Heart left ventricle (tissue), 16 donors: ENCODE data around the gene GPR139. TPM values are rescaled to one million over a fixed set of nuclear protein-coding genes. Genes with fewer than 3 reads are reported as not detected.

ENCODE experiments used
- ATAC-seq, 4 donors: fragments of 200-7000 bp; cut with Tn5 transposase; one replicate each; pipeline ENCODE4 v1.9.1; 2020 to 2022; ENCODE audit warnings: moderate library complexity in 4 of 4, mild to moderate bottlenecking in 3 of 4, moderate number of reproducible peaks in 1 of 4
- DNase-seq, 5 donors: peaks; one replicate each; pipeline ENCODE4 v3.0.0-alpha.2; 2020
- H3K27ac ChIP-seq, 12 donors: fragments of 200-600 bp; sonication (generic) in 4 of 12; one replicate each; pipeline versions ENCODE4 v1.5.0 to v1.8.0; 2016 to 2022; ENCODE audit warnings: mild to moderate bottlenecking in 2 of 12
- H3K27me3 ChIP-seq, 9 donors: fragments of 200-600 bp; sonication (generic) in 2 of 9; one replicate each; pipeline versions ENCODE4 v1.5.1 to v1.8.0; 2016 to 2022; ENCODE audit warnings: mild to moderate bottlenecking in 3 of 9
- H3K36me3 ChIP-seq, 9 donors: fragments of 200-600 bp; sonication (generic) in 2 of 9; one replicate each; pipeline versions ENCODE4 v1.5.0 to v1.8.0; 2018 to 2022; ENCODE audit warnings: mild to moderate bottlenecking in 2 of 9
- H3K4me1 ChIP-seq, 12 donors: fragments of 200-600 bp; sonication (generic) in 4 of 12; one replicate each; pipeline versions ENCODE4 v1.5.0 to v1.8.0; 2016 to 2022; ENCODE audit warnings: mild to moderate bottlenecking in 3 of 12
- H3K4me3 ChIP-seq, 12 donors: fragments of 200-600 bp; sonication (generic) in 4 of 12; one replicate each; pipeline versions ENCODE4 v1.5.0 to v1.8.0; 2017 to 2022; ENCODE audit warnings: mild to moderate bottlenecking in 9 of 12, moderate library complexity in 4 of 12
- H3K9me3 ChIP-seq, 12 donors: fragments of 200-600 bp; sonication (generic) in 4 of 12; one replicate each; pipeline versions ENCODE4 v1.5.0 to v1.8.0; 2016 to 2022; ENCODE audit warnings: mild to moderate bottlenecking in 1 of 12
- POLR2A ChIP-seq, 2 donors: fragments of 450-650 bp; IDR thresholded peaks; one replicate each; pipeline ENCODE4 v1.6.1; 2017; ENCODE audit warnings: antibody characterized with exemption in 2 of 2, mild to moderate bottlenecking in 2 of 2, moderate library complexity in 2 of 2
- WGBS, 4 donors: extraction: QIAGEN DNeasy Blood & Tissue Kit in 2 of 4; methylation state at CpG; one replicate each; pipeline versions ENCODE4 v1.1.5 to v1.1.7; 2013 to 2018; 5-methylcytosine and 5-hydroxymethylcytosine counted together
- intact Hi-C, 10 donors: fragments of 100-400 bp; cut with DNase I; formaldehyde crosslinking; loops; one replicate each; pipeline versions ENCODE4 v1.11.1 to v1.14.2; 2022
- polyA plus RNA-seq, 2 donors: library from polyadenylated mRNA; stranded (reverse); fragments of 200-250 nt; gene quantifications; one replicate each; pipeline ENCODE4 v1.2.3, GENCODE V29; 2013
- total RNA-seq, 9 donors: library from RNA; depleted of rRNA in 2 of 9; stranded (reverse); fragments of >200 nt in 2 of 9; fragmentation: NEBNext Ultra II Directional in 3 of 9; extraction: Animal tissue kit (Norgen Biotek cat#: 25700) in 3 of 9; gene quantifications; one replicate each; pipeline versions ENCODE4 v1.1.0 to v1.2.4, GENCODE V29; 2016 to 2023
- TF ChIP-seq, protein P1 (sequence below), 12 donors: fragments of 200-600 bp; sonication (generic) in 4 of 12; IDR thresholded peaks; one replicate each; pipeline versions ENCODE4 v1.5.0 to v1.8.0; 2018 to 2022; ENCODE audit warnings: antibody characterized with exemption in 12 of 12, mild to moderate bottlenecking in 5 of 12
- donor health status: ischemic (EF 13 %, LVEDD 7.1; RV severe dilation, severe dysfunction).
- donor health status: healthy with polysubstance abuse.
- donor health status: DM: no; HTN: yes; CAD: no.
- donor health status: DM: no; HTN: no; CAD: no.
- donor health status: ischemic (EF 25% LVEDD 6.9; RV normal size, moderate dysfunction).
- donor health status: ischemic (EF 25% LVEDD 5.7; RV mildly dilated, moderate dysfunction).
- donor health status: healthy.
- donor health status: DM: yes; HTN: yes; CAD: no.
- donor health status: ischemic (EF 35%, LVEDD 5.7; RV mildly dilated, moderate dysfunction).
- donor health status: nonischemic (EF 11% LVEDD 7.7; RV severe dilation, severe dysfunction).
- donor health status: DM: yes; HTN: yes; CAD: no.
- donor health status: PGD.
- donor health status: ischemic (EF 29% LVEDD 5.4; RV normal size, mild dysfunction).
- donor health status: nonischemic (EF 23%, LVEDD 6.1; RV moderate dilation, normal function).

Gene GPR139
- total and polyA plus RNA-seq, 11 donors = not detected

DNA sequence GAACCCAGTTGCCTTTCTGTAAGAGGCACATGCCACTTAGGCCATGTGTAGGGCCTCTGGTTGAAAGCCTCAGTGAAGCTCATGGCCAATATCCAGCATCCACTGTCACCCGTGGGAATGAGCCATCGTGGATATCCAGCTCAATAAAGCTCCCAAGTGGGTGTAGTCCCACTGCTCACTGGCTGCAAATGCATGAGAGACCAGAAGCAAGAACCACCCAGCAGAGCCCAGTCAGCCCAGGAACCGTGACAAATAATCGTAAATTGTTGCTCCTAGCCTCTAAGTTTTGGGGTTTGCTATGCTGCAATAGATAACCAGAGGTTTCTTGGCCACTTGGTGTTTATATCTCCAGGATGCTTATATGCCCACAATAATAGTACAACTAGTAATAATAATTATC, 33.7 kb downstream of the GPR139 start:
- TF ChIP-seq, protein P1, sequence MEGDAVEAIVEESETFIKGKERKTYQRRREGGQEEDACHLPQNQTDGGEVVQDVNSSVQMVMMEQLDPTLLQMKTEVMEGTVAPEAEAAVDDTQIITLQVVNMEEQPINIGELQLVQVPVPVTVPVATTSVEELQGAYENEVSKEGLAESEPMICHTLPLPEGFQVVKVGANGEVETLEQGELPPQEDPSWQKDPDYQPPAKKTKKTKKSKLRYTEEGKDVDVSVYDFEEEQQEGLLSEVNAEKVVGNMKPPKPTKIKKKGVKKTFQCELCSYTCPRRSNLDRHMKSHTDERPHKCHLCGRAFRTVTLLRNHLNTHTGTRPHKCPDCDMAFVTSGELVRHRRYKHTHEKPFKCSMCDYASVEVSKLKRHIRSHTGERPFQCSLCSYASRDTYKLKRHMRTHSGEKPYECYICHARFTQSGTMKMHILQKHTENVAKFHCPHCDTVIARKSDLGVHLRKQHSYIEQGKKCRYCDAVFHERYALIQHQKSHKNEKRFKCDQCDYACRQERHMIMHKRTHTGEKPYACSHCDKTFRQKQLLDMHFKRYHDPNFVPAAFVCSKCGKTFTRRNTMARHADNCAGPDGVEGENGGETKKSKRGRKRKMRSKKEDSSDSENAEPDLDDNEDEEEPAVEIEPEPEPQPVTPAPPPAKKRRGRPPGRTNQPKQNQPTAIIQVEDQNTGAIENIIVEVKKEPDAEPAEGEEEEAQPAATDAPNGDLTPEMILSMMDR (IDR thresholded peaks at IDR 0.05) = no peak
- TF ChIP-seq POLR2A (IDR thresholded peaks at IDR 0.05) = no peak
- peaks cover 0 to 21% (median 0%) of the 10 kb centered on the region in 9 donors for H3K27me3 ChIP-seq
- WGBS, 4 donors = 63 to 77% (median 72%) methylated on average over 4 of the region's 4 CpGs
- H3K4me3 ChIP-seq = no peak overlapping the region
- ATAC-seq (no peak), DNase-seq (no peak)
- intact Hi-C loops = no loop called here
- H3K27ac ChIP-seq = no peak overlapping the region
- no peaks in the 10 kb centered on the region for H3K4me1 ChIP-seq
- no peaks in the 10 kb centered on the region for H3K36me3 ChIP-seq
- H3K9me3 ChIP-seq = peaks cover 0 to 4% (median 0%) of the 10 kb centered on the region in 12 donors

DNA sequence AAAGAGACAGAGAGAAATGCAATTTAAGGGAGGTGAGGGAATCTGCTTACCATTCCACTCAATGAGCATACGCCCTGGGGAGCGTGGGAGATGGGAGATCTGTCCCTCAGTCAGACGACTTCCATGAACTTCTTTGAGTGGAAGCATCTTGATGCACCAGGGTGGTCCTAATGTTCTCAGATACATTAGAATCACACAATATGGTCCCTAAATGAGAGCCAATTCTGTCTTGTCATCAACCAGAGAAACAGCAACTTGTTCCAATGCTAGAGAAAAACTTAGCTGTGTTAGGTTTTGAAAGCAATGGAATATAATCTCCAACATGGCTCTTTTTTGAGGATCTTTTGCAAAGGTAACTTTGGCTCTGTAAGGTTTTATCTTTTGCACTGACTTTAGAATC, 44.1 kb downstream of the GPR139 start:
- ATAC-seq = no peak
- no peak for TF ChIP-seq POLR2A (IDR thresholded peaks at IDR 0.05)
- TF ChIP-seq, protein P1 (IDR thresholded peaks at IDR 0.05) = no peak
- H3K27ac ChIP-seq = no peak overlapping the region
- H3K4me1 ChIP-seq = no peaks in the 10 kb centered on the region
- H3K4me3 ChIP-seq = no peak overlapping the region
- WGBS, 4 donors = 73 to 78% (median 75%) methylated on average over 3 of the region's 3 CpGs
- peaks cover 0 to 12% (median 0%) of the 10 kb centered on the region in 9 donors for H3K27me3 ChIP-seq
- intact Hi-C loops = no loop called here
- H3K36me3 ChIP-seq = no peaks in the 10 kb centered on the region
- DNase-seq = no peak
- no peaks in the 10 kb centered on the region for H3K9me3 ChIP-seq

DNA sequence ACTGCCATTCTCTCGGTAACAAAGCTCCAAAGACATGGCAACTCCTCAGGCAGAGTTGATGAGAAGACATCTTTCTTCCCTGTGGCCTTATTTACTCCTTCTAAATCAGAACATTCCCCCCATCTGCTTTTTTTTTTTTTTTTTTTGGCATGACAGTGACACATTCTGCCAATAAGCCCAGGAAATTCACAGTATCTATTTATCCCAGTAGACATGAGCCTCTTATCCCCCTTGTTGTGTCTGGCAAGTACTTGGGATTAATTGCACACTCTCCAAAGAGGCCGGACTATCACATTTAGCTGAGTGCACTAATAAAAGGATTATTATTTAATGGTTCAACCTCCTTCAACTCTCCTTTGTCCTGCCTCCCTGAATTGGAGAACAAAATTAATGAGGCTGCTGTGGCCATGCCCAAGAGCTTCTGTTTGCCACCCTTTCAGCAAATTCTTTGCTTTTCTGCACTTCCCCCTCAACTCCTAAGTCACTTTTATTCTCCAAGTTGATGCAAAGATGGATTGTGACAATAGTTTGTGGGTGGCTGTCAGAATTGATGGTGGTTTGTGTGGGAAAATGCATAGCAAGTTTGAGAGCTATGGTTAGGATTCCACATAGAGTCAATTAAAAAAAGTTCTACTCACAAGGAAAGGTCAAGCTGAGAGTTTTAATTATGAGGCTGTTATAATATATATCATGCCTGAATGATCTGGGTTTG, 47.2 kb downstream of the GPR139 start:
- Histone ChIP-seq H3K27me3 (peaks cover 0 to 7% (median 0%) of the 10 kb centered on the region in 9 donors), H3K27ac (no peak overlapping the region), H3K4me1 (no peaks in the 10 kb centered on the region), H3K36me3 (no peaks in the 10 kb centered on the region), H3K4me3 (no peak overlapping the region), H3K9me3 (no peaks in the 10 kb centered on the region)
- intact Hi-C loops = no loop called here
- WGBS, 4 donors = 32 to 69% (median 51%) methylated on average over 2 of the region's 2 CpGs
- DNase-seq (no peak), ATAC-seq (no peak)
- no peak for TF ChIP-seq POLR2A (IDR thresholded peaks at IDR 0.05)
- TF ChIP-seq, protein P1 (IDR thresholded peaks at IDR 0.05) = no peak

DNA sequence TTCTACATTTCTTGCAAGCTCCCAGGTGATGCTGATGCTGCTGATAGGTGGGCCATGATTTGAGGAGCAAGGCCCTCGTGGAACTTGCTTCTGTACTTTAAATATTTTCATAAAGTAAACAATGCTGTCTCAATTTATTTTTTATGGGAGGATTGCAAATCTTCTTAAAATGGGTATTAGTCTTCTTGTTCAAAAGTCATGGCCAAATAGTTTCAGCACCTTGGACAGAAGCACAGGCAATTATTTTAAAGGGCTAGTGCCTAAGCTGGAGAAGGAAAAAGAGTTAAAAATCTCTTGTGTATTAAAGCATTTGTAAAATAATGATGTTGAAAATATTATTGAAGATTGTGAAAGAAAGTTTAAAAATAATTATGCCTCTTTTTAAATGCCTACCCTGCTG, 50.5 kb downstream of the GPR139 start:
- ATAC-seq = no peak
- TF ChIP-seq, protein P1 (IDR thresholded peaks at IDR 0.05) = no peak
- no peak for TF ChIP-seq POLR2A (IDR thresholded peaks at IDR 0.05)
- H3K9me3 ChIP-seq = peaks cover 0 to 3% (median 0%) of the 10 kb centered on the region in 12 donors

More for the DNA sequence above, 50.5 kb downstream of the GPR139 start:
- DNase-seq = no peak
- intact Hi-C loops = no loop called here
- Histone ChIP-seq H3K27me3 (peaks cover 0 to 7% (median 0%) of the 10 kb centered on the region in 9 donors), H3K36me3 (no peaks in the 10 kb centered on the region), H3K4me3 (no peak overlapping the region), H3K4me1 (no peaks in the 10 kb centered on the region), H3K27ac (no peak overlapping the region)
- WGBS, 4 donors = 0 to 6% (median 2%) methylated on average over 1 of the region's 1 CpG
